HS-27A (cell line): ENCODE measurements around the gene NISCH.

ENCODE experiments used
- DNase-seq: peaks from one replicate; pipeline ENCODE4 v3.0.0-alpha.2; 2012; ENCODE audit warnings: low read depth, missing footprints

The NISCH gene

GRCh38 chr3:52472239-52473000 lies 17.0 kb downstream of the NISCH start:
- DNase-seq: no peak

- DNase-seq: no peak
Observed at GRCh38 chr3:52473026-52473425, 17.6 kb downstream of the NISCH start.

GRCh38 chr3:52477076-52477795 lies 21.8 kb downstream of the NISCH start:
- DNase-seq: no peak

GRCh38 chr3:52477796-52478095 lies 22.3 kb downstream of the NISCH start:
- no peak for DNase-seq

GRCh38 chr3:52479037-52479876 lies 23.9 kb downstream of the NISCH start:
- DNase-seq: no peak

- DNase-seq: no peak
Observed at GRCh38 chr3:52479877-52480575, 24.6 kb downstream of the NISCH start.

- no peak for DNase-seq
Observed at GRCh38 chr3:52480768-52481715, 25.6 kb downstream of the NISCH start.

- no peak for DNase-seq
Observed at GRCh38 chr3:52481819-52482521, 26.6 kb downstream of the NISCH start.

- DNase-seq: no peak
Observed at GRCh38 chr3:52483081-52483480, 27.7 kb downstream of the NISCH start.

- DNase-seq: no peak
Observed at GRCh38 chr3:52483577-52484381, 28.4 kb downstream of the NISCH start.

GRCh38 chr3:52484680-52485461 lies 29.5 kb downstream of the NISCH start:
- no peak for DNase-seq

GRCh38 chr3:52487050-52487787 lies 31.8 kb downstream of the NISCH start:
- no peak for DNase-seq

- DNase-seq: no peak
Observed at GRCh38 chr3:52487788-52488691, 32.6 kb downstream of the NISCH start.

GRCh38 chr3:52488746-52489145 lies 33.3 kb downstream of the NISCH start:
- DNase-seq: no peak

- DNase-seq: no peak
Observed at GRCh38 chr3:52489453-52489852, 34.0 kb downstream of the NISCH start.

GRCh38 chr3:52490035-52490938 lies 34.9 kb downstream of the NISCH start:
- DNase-seq: no peak
